SK-N-MC (cell line): Measurements from ENCODE around the gene TRIM47.

Experiments
- EZH2 ChIP-seq: fragments of 200-600 bp; sonication (generic); IDR thresholded peaks from one replicate; pipeline ENCODE4 v1.6.1; 2017; ENCODE audit warnings: antibody characterized with exemption
- FOXP2 ChIP-seq: optimal IDR thresholded peaks from 2 replicates; pipeline ENCODE3; 2011; ENCODE audit warnings: mild to moderate bottlenecking, moderate library complexity; ENCODE audit not compliant: insufficient read depth; ENCODE audit errors: extremely low read length, control extremely low read depth
- POLR2AphosphoS5 ChIP-seq: IDR thresholded peaks from 2 replicates; pipeline ENCODE4 v1.6.1; 2012; ENCODE audit warnings: mild to moderate bottlenecking, low read depth, low read length, borderline replicate concordance

DNA sequence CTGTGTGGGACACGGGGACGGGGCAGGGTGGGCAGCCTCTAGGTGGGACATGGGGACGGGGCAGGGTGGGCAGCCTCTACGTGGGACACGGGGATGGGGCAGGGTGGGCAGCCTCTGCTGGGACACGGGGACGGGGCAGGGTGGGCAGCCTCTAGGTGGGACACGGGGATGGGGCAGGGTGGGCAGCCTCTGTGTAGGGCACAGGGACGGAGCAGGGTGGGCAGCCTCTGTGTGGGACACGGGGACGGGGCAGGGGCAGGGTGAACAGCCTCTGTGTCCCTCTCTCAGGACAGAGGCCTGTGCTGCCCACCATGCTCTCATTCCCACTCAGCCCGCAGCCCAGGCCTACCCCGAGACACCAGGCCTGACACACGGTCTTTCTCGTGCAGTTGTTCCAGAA is 43.2 kb upstream of the TRIM47 start:
- TF ChIP-seq EZH2 (no peak), POLR2AphosphoS5 (no peak), FOXP2 (no peak)
